AG04450 (cell line): ENCODE data around the gene TPGS1. TPM values are rescaled to one million over a fixed set of nuclear protein-coding genes. Genes with fewer than 3 reads are reported as not detected.

ENCODE experiments used
- CTCF ChIA-PET: fragments of 300-600, 350-600 bp; formaldehyde crosslinking; extraction: SDS; loops from one replicate; lab custom pipeline; 2022; ENCODE audit warnings: antibody characterized with exemption, inconsistent platforms; lab: Charles Lee
- POLR2A ChIA-PET: fragments of 350-600 bp; formaldehyde crosslinking; extraction: SDS; loops from one replicate; lab custom pipeline; 2021; ENCODE audit warnings: antibody characterized with exemption, inconsistent platforms; lab: Yijun Ruan, JAX
- DNase-seq: peaks from one replicate; pipeline ENCODE4 v3.0.0-alpha.2; 2011; ENCODE audit warnings: low read depth, low spot score
- H3K27ac ChIP-seq: one replicate; pipeline ENCODE4 v1.5.1; 2012; ENCODE audit warnings: low read depth, low read length, control low read depth
- H3K27me3 ChIP-seq: one replicate; pipeline ENCODE4 v1.6.0; 2012; ENCODE audit warnings: low read length; ENCODE audit not compliant: control insufficient read depth, insufficient read depth
- H3K4me3 ChIP-seq: 2 replicates; pipeline ENCODE4 v1.5.1; 2011; ENCODE audit warnings: mild to moderate bottlenecking, low read depth, low read length, control low read depth
- H3K9me3 ChIP-seq: 2 replicates; pipeline ENCODE4 v1.5.1; 2012; ENCODE audit warnings: low read length; ENCODE audit not compliant: control insufficient read depth, insufficient read depth
- CTCF ChIP-seq: IDR thresholded peaks from 2 replicates; pipeline ENCODE4 v1.5.1; 2011; ENCODE audit warnings: low read depth, low read length, control low read depth, inconsistent platforms
- polyA plus RNA-seq: library from polyadenylated mRNA; depleted of rRNA; stranded (reverse); fragments of >200 nt; gene quantifications from 2 replicates; pipeline ENCODE4 v1.2.3, GENCODE V29; 2011

Gene TPGS1
- polyA plus RNA-seq, 1 experiment, result 2.6 TPM

GRCh38 chr19:496112-496665, 11.1 kb upstream of the TPGS1 start, which contains the start of gene MADCAM1:
MADCAM1 (plus strand) TSS chr19:496486; CDS start chr19:496500, 14 bp downstream.
- no peak for DNase-seq
- Histone ChIP-seq H3K4me3 (no peak within 1 kb of the TSS), H3K27me3 (peaks cover 22% of the 10 kb centered on the region), H3K9me3 (peaks cover 17% of the 10 kb centered on the region; the same call in 1 of the 2 replicates), H3K27ac (no peak within 1 kb of the TSS)
- CTCF ChIA-PET, result interaction anchor here (1.3 to 2.5 kb wide), 2 partner anchors 8 to 10 kb away, joined by 4 to 16 read pairs; no protein-coding TSS in a partner anchor
- POLR2A ChIA-PET, result no interaction called here
- TF ChIP-seq CTCF, result no peak

- ChIA-PET POLR2A (no interaction called here), CTCF (no interaction called here)
- DNase-seq, result no peak
- Histone ChIP-seq H3K4me3 (no peak overlapping the region), H3K9me3 (peaks cover 14% of the 10 kb centered on the region; the same call in 1 of the 2 replicates), H3K27me3 (peaks cover 22% of the 10 kb centered on the region), H3K27ac (no peak overlapping the region)
- TF ChIP-seq CTCF, result no peak
Measured at GRCh38 chr19:496986-497385, 10.3 kb upstream of the TPGS1 start.

GRCh38 chr19:497491-497868, 9.8 kb upstream of the TPGS1 start:
- no peak overlapping the region for H3K4me3 ChIP-seq
- ChIA-PET CTCF (interaction anchor here (1.6 kb wide), 1 partner anchor 9 kb away, joined by 9 read pairs; no protein-coding TSS in a partner anchor), POLR2A (interaction anchor here (0.7 kb wide), 1 partner anchor 9 kb away, joined by 4 read pairs; no protein-coding TSS in a partner anchor)
- TF ChIP-seq CTCF, result no peak
- no peak overlapping the region for H3K27ac ChIP-seq
- DNase-seq, result no peak
- H3K9me3 ChIP-seq, result peaks cover 10% of the 10 kb centered on the region; the same call in 1 of the 2 replicates
- peaks cover 22% of the 10 kb centered on the region for H3K27me3 ChIP-seq

- TF ChIP-seq CTCF, result no peak
- H3K27me3 ChIP-seq, result peaks cover 22% of the 10 kb centered on the region
- POLR2A ChIA-PET, result interaction anchor here (0.7 kb wide), 1 partner anchor 9 kb away, joined by 4 read pairs; no protein-coding TSS in a partner anchor
- DNase-seq, result no peak
- H3K4me3 ChIP-seq, result no peak overlapping the region
- no peak overlapping the region for H3K27ac ChIP-seq
- CTCF ChIA-PET, result interaction anchor here (1.6 kb wide), 1 partner anchor 9 kb away, joined by 9 read pairs; no protein-coding TSS in a partner anchor
- H3K9me3 ChIP-seq, result peaks cover 7% of the 10 kb centered on the region; the same call in 1 of the 2 replicates
Measured at GRCh38 chr19:497869-498510, 9.3 kb upstream of the TPGS1 start.

GRCh38 chr19:498511-498891, 8.8 kb upstream of the TPGS1 start:
- DNase-seq, result no peak
- H3K9me3 ChIP-seq, result peaks cover 1% of the 10 kb centered on the region; the same call in 1 of the 2 replicates
- no peak for TF ChIP-seq CTCF
- no peak overlapping the region for H3K27ac ChIP-seq
- ChIA-PET CTCF (interaction anchor here (1.6 kb wide), 1 partner anchor 8 kb away, joined by 9 read pairs; no protein-coding TSS in a partner anchor), POLR2A (interaction anchor here (0.6 kb wide), 1 partner anchor 76 kb away, joined by 3 read pairs; no protein-coding TSS in a partner anchor)
- peaks cover 22% of the 10 kb centered on the region for H3K27me3 ChIP-seq
- no peak overlapping the region for H3K4me3 ChIP-seq
